ENCODE results near the gene FLAD1. TPM values are rescaled to one million over a fixed set of nuclear protein-coding genes. Genes with fewer than 3 reads are reported as not detected.

Gene FLAD1
- total and polyA plus RNA-seq, 2 donors (not counting 3 experiments of a cell fraction or from before 2014, with no cell fraction given): 42.2 to 59.1 TPM

DNA sequence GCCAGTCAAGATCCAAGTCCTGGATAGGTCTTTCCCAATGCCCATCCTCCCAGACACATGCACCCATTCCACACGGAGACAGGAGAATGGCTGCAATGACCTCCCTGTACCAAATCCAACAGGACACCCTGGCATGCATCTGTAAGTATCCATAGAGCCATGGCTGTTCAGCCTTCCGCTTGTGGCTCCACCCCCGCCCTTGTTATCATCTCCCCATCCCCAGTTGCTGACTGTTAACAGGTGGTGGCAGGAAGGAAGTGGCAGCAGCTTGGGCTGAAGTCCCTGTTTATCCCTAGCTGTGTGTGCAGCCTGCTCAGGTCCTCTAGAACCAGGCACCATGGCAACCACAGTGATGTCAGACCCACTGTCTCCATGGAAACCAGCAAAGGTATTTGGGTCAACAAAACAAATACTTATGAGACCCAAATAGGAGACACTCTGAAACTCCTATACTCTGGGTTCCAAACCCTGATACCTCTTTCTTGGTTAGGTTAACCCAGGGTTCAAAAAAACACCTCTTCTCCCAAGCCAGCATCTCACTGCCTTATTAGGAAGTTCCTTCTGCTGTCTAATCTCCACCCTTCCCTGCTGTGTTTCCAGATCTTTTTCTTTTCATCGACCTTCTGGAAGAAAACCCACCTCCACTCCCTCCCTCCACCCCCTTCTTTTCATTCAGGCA is 28.0 kb upstream of the FLAD1 start:
- H3K9ac ChIP-seq (replicated peaks; ENCODE audit: extremely low read depth, insufficient read depth, low read length): peak overlapping the region; percentile 92
- no peaks in the 10 kb centered on the region for H3K27me3 ChIP-seq (ENCODE audit: control insufficient read depth in 2 of 2, insufficient read depth in 2 of 2, low read length in 2 of 2)
- TF ChIP-seq JUN (IDR thresholded peaks at IDR 0.05; ENCODE audit: borderline replicate concordance, insufficient read depth, insufficient read length, low read depth): no peak
- TF ChIP-seq POLR2A (IDR thresholded peaks at IDR 0.05; ENCODE audit: low read depth, low read length): no peak
- no peak for TF ChIP-seq MYC (IDR thresholded peaks at IDR 0.05; ENCODE audit: low read depth, low read length)
- TF ChIP-seq FOS (IDR thresholded peaks at IDR 0.05; ENCODE audit: borderline replicate concordance, insufficient read depth, low read length): no peak
- TF ChIP-seq, protein P1, sequence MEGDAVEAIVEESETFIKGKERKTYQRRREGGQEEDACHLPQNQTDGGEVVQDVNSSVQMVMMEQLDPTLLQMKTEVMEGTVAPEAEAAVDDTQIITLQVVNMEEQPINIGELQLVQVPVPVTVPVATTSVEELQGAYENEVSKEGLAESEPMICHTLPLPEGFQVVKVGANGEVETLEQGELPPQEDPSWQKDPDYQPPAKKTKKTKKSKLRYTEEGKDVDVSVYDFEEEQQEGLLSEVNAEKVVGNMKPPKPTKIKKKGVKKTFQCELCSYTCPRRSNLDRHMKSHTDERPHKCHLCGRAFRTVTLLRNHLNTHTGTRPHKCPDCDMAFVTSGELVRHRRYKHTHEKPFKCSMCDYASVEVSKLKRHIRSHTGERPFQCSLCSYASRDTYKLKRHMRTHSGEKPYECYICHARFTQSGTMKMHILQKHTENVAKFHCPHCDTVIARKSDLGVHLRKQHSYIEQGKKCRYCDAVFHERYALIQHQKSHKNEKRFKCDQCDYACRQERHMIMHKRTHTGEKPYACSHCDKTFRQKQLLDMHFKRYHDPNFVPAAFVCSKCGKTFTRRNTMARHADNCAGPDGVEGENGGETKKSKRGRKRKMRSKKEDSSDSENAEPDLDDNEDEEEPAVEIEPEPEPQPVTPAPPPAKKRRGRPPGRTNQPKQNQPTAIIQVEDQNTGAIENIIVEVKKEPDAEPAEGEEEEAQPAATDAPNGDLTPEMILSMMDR (IDR thresholded peaks at IDR 0.05; ENCODE audit: extremely low read depth in 1 of 2, insufficient read depth in 1 of 2, low read depth in 1 of 2, low read length in 2 of 2): no peak
- no peak for TF ChIP-seq POLR2AphosphoS5 (IDR thresholded peaks at IDR 0.05; ENCODE audit: insufficient read depth, low read depth, low read length)
- TF ChIP-seq, protein P2, sequence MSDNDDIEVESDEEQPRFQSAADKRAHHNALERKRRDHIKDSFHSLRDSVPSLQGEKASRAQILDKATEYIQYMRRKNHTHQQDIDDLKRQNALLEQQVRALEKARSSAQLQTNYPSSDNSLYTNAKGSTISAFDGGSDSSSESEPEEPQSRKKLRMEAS (IDR thresholded peaks at IDR 0.05; ENCODE audit: insufficient read depth, insufficient read length): no peak
- no peak for TF ChIP-seq EZH2 (IDR thresholded peaks at IDR 0.05; ENCODE audit: borderline replicate concordance, low read depth, low read length, severe bottlenecking)
- no peak for TF ChIP-seq GATA2 (IDR thresholded peaks at IDR 0.05; ENCODE audit: insufficient read depth, insufficient read length, low read depth, low read length)
- FAIRE-seq (peak; percentile 43), DNase-seq (ENCODE audit: low read depth, low spot score) (peak; percentile 73)
- H3K9me3 ChIP-seq (replicated peaks; ENCODE audit: control insufficient read depth, insufficient read depth, low read length): no peaks in the 10 kb centered on the region
- POLR2A ChIA-PET: interaction anchor here (0.5 to 1.4 kb wide), 4 partner anchors 10 to 21 kb away, joined by 3 to 5 read pairs (median 4); partner anchors contain the start of gene PMVK
- no peaks in the 10 kb centered on the region for H4K20me1 ChIP-seq (replicated peaks; ENCODE audit: control insufficient read depth, extremely low read depth, insufficient read depth, low read length)
- dilution Hi-C loops (cut with MboI; ENCODE audit: extremely low pct_ligation_motif_present, low sequenced_read_pairs): no loop called here
- H3K9me1 ChIP-seq (replicated peaks; ENCODE audit: control insufficient read depth, extremely low read depth, insufficient read depth, low read length): no peaks in the 10 kb centered on the region
- H3K36me3 ChIP-seq (ENCODE audit: control insufficient read depth in 2 of 2, extremely low read depth in 1 of 2, insufficient read depth in 2 of 2, low read length in 2 of 2): peaks cover 0 to 18% of the 10 kb centered on the region in 2 experiments
- peak overlapping the region; percentile 69 for H3K27ac ChIP-seq (ENCODE audit: insufficient read depth, low read depth, low read length)
- peak overlapping the region; percentile 19 to 76 (median 57) for H3K4me3 ChIP-seq (replicated peaks in 1 of 3; ENCODE audit: insufficient read depth in 1 of 3, low read depth in 1 of 3, low read length in 3 of 3)
- H3K4me1 ChIP-seq (ENCODE audit: control insufficient read depth, extremely low read depth, insufficient read depth, low read length): peaks cover 19% of the 10 kb centered on the region
- no TSS peak for BruUV-seq (replicated peaks)
- H3K79me2 ChIP-seq (ENCODE audit: control insufficient read depth, insufficient read depth, low read length): no peaks in the 10 kb centered on the region
- peak overlapping the region; percentile 83 for H3K4me2 ChIP-seq (ENCODE audit: insufficient read depth, low read length)
- no peak overlapping the region for H2AFZ ChIP-seq (ENCODE audit: low read depth, low read length)
- intact Hi-C loops (cut with micrococcal nuclease): loop anchor here (1.0 to 2.0 kb wide), 3 partner anchors 18 to 62 kb away; partner anchors contain the start of gene PMVK
- CTCF ChIA-PET: interaction anchor here (0.8 to 2.6 kb wide), 21 partner anchors 15 to 396 kb away, joined by 3 to 37 read pairs (median 6); partner anchors contain the start of genes ADAM15, FLAD1, LENEP and PMVK
